Epithelial cell of esophagus (primary cell): ENCODE measurements around the gene NDUFAF8.

Source experiments
- DNase-seq: peaks from one replicate; pipeline ENCODE4 v3.0.0; 2010; ENCODE audit warnings: low read depth
- H3K4me3 ChIP-seq: 2 replicates; pipeline ENCODE4 v1.5.1; 2011; ENCODE audit warnings: mild to moderate bottlenecking, low read length, control low read depth
- CTCF ChIP-seq: IDR thresholded peaks from 2 replicates; pipeline ENCODE4 v1.5.1; 2011; ENCODE audit warnings: low read depth, mild to moderate bottlenecking, low read length, control low read depth, inconsistent platforms; ENCODE audit not compliant: insufficient read depth; ENCODE audit errors: missing control alignments

NDUFAF8 gene

GRCh38 chr17:81285179-81285878, 46.2 kb downstream of the NDUFAF8 start:
- no peak overlapping the region for H3K4me3 ChIP-seq
- no peak for DNase-seq
- TF ChIP-seq CTCF = no peak

GRCh38 chr17:81285894-81286293, 46.8 kb downstream of the NDUFAF8 start:
- H3K4me3 ChIP-seq = no peak overlapping the region
- no peak for TF ChIP-seq CTCF
- DNase-seq = no peak

- no peak for DNase-seq
- no peak for TF ChIP-seq CTCF
- no peak overlapping the region for H3K4me3 ChIP-seq
Measured at GRCh38 chr17:81286491-81287145, 47.5 kb downstream of the NDUFAF8 start.

GRCh38 chr17:81287152-81287551, 48.0 kb downstream of the NDUFAF8 start:
- no peak overlapping the region for H3K4me3 ChIP-seq
- no peak for DNase-seq
- TF ChIP-seq CTCF = no peak

GRCh38 chr17:81287741-81288430, 48.8 kb downstream of the NDUFAF8 start:
- no peak overlapping the region for H3K4me3 ChIP-seq
- no peak for TF ChIP-seq CTCF
- no peak for DNase-seq

- H3K4me3 ChIP-seq = no peak overlapping the region
- TF ChIP-seq CTCF = no peak
- DNase-seq = no peak
Measured at GRCh38 chr17:81288715-81289114, 49.6 kb downstream of the NDUFAF8 start.
